IMR-90 (cell line): ENCODE results near the gene TMEFF1. TPM values are rescaled to one million over a fixed set of nuclear protein-coding genes. Genes with fewer than 3 reads are reported as not detected.

ENCODE experiments used
- ATAC-seq: fragments of 200-7000 bp; cut with Tn5 transposase; 2 replicates; pipeline ENCODE4 v1.9.1; 2020; ENCODE audit warnings: low read depth, mild to moderate bottlenecking, moderate library complexity
- BruUV-seq: library from RNA; stranded (reverse); fragments of 400-500 nt; replicated peaks from 2 replicates; lab custom pipeline; 2021; lab: Mats Ljungman, UMichigan
- CTCF ChIA-PET: fragments of 300-600 bp; formaldehyde crosslinking; extraction: SDS; loops from one replicate; lab custom pipeline; 2021; ENCODE audit warnings: antibody characterized with exemption; lab: Yijun Ruan, JAX
- POLR2A ChIA-PET: fragments of 300-600 bp; sonication (Branson Sonifier 250); formaldehyde crosslinking; loops from one replicate; lab custom pipeline; 2022; ENCODE audit warnings: antibody characterized with exemption; ENCODE audit not compliant: unreplicated experiment; lab: Charles Lee
- DNase-seq: peaks from one replicate; pipeline ENCODE4 v3.0.0; 2013
- H2AFZ ChIP-seq: replicated peaks from 2 replicates; pipeline ENCODE3; 2013; ENCODE audit warnings: low read length, mild to moderate bottlenecking; ENCODE audit not compliant: poor library complexity
- H2AK5ac ChIP-seq: 2 replicates; pipeline ENCODE4 v1.6.1; 2013; ENCODE audit warnings: low read depth, low read length, inconsistent platforms
- H2AK9ac ChIP-seq: replicated peaks from 2 replicates; pipeline ENCODE3; 2013; ENCODE audit warnings: mild to moderate bottlenecking, low read depth, low read length, moderate library complexity; ENCODE audit not compliant: poor library complexity
- H2BK120ac ChIP-seq: 2 replicates; pipeline ENCODE4 v1.6.1; 2013; ENCODE audit warnings: low read depth, low read length, inconsistent platforms
- H2BK15ac ChIP-seq: 3 replicates; pipeline ENCODE4 v1.6.1; 2013; ENCODE audit warnings: low read depth, low read length, inconsistent platforms
- H2BK20ac ChIP-seq: 2 replicates; pipeline ENCODE4 v1.6.1; 2013; ENCODE audit warnings: low read depth, mild to moderate bottlenecking, inconsistent platforms, low read length, moderate library complexity
- H2BK5ac ChIP-seq: 2 replicates; pipeline ENCODE4 v1.6.1; 2013; ENCODE audit warnings: mild to moderate bottlenecking, low read depth, low read length, inconsistent platforms; ENCODE audit not compliant: poor library complexity, severe bottlenecking
- H3K14ac ChIP-seq: replicated peaks from 2 replicates; pipeline ENCODE4 v1.6.1; 2013; ENCODE audit warnings: low read depth, low read length, inconsistent platforms
- H3K18ac ChIP-seq: 2 replicates; pipeline ENCODE4 v1.6.1; 2013; ENCODE audit warnings: low read depth, low read length, control low read depth
- H3K23ac ChIP-seq: 2 replicates; pipeline ENCODE4 v1.6.1; 2013; ENCODE audit warnings: low read depth, low read length, inconsistent platforms
- H3K27ac ChIP-seq: 2 replicates; pipeline ENCODE4 v1.5.1; 2013; ENCODE audit warnings: mild to moderate bottlenecking, control low read depth, low read length; ENCODE audit not compliant: insufficient read depth
- H3K27me3 ChIP-seq: 2 replicates; pipeline ENCODE4 v1.6.1; 2013; ENCODE audit warnings: low read length; ENCODE audit not compliant: control insufficient read depth, insufficient read depth
- H3K36me3 ChIP-seq: 2 replicates; pipeline ENCODE4 v1.6.1; 2013; ENCODE audit warnings: low read length, mixed read lengths; ENCODE audit not compliant: control insufficient read depth, insufficient read depth
- H3K4ac ChIP-seq: 2 replicates; pipeline ENCODE4 v1.6.1; 2013; ENCODE audit warnings: low read depth, low read length, inconsistent platforms
- H3K4me1 ChIP-seq: 2 replicates; pipeline ENCODE4 v1.6.1; 2013; ENCODE audit warnings: low read length, mixed read lengths; ENCODE audit not compliant: control insufficient read depth, insufficient read depth
- H3K4me2 ChIP-seq: 2 replicates; pipeline ENCODE4 v1.6.1; 2013; ENCODE audit warnings: low read depth, mild to moderate bottlenecking, control low read depth, low read length, moderate library complexity
- H3K4me3 ChIP-seq: 2 replicates; pipeline ENCODE4 v1.5.1; 2013; ENCODE audit warnings: low read depth, mild to moderate bottlenecking, control low read depth, low read length, moderate library complexity; ENCODE audit not compliant: insufficient read depth
- H3K56ac ChIP-seq: 2 replicates; pipeline ENCODE4 v1.6.1; 2013; ENCODE audit warnings: low read length, inconsistent platforms; ENCODE audit not compliant: insufficient read depth; ENCODE audit errors: extremely low read depth
- H3K79me1 ChIP-seq, 2 experiments: 2 replicates each; pipeline ENCODE4 v1.6.1; 2013; ENCODE audit warnings: low read length in 2 of 2, inconsistent platforms in 1 of 2, low read depth in 1 of 2
- H3K9ac ChIP-seq: 2 replicates; pipeline ENCODE4 v1.6.1; 2013; ENCODE audit warnings: low read depth, low read length, control low read depth
- H3K9me1 ChIP-seq: 2 replicates; pipeline ENCODE4 v1.6.1; 2013; ENCODE audit warnings: low read length, inconsistent platforms; ENCODE audit not compliant: insufficient read depth
- H3K9me3 ChIP-seq: 2 replicates; pipeline ENCODE4 v1.6.1; 2013; ENCODE audit warnings: low read length; ENCODE audit not compliant: control insufficient read depth, insufficient read depth
- H4K20me1 ChIP-seq: 2 replicates; pipeline ENCODE4 v1.6.1; 2013; ENCODE audit warnings: low read length, inconsistent platforms; ENCODE audit not compliant: insufficient read depth
- H4K5ac ChIP-seq: 2 replicates; pipeline ENCODE4 v1.6.1; 2013; ENCODE audit warnings: mild to moderate bottlenecking, low read depth, low read length, control low read depth
- H4K8ac ChIP-seq, 2 experiments: 2 replicates each; pipeline ENCODE4 v1.6.1; 2013; ENCODE audit warnings: low read depth in 2 of 2, low read length in 2 of 2, control low read depth in 1 of 2, inconsistent platforms in 1 of 2
- H4K91ac ChIP-seq: 2 replicates; pipeline ENCODE4 v1.6.1; 2013; ENCODE audit warnings: low read depth, low read length, inconsistent platforms; ENCODE audit not compliant: insufficient read depth
- CEBPB ChIP-seq: IDR thresholded peaks from 2 replicates; pipeline ENCODE4 v1.6.1; 2012; ENCODE audit warnings: low read depth, low read length, improper control_type of control experiment
- CTCF ChIP-seq: conservative IDR thresholded peaks from 2 replicates; pipeline ENCODE4 v1.5.1; 2012; ENCODE audit warnings: mild to moderate bottlenecking, low read depth, low read length, improper control_type of control experiment
- dilution Hi-C: fragments of 300-500 bp; cut with HindIII; formaldehyde crosslinking; loops from one replicate; pipeline ENCODE4 v1.14.3; 2018; ENCODE audit warnings: low sequenced_read_pairs; ENCODE audit not compliant: unreplicated experiment
- in situ Hi-C: fragments of 300-500 bp; cut with MboI; formaldehyde crosslinking; loops from 3 replicates; pipeline ENCODE4 v1.14.3; 2019; ENCODE audit warnings: low sequenced_read_pairs, inconsistent platforms, mixed read lengths
- intact Hi-C: fragments of 100-400 bp; cut with micrococcal nuclease; formaldehyde crosslinking; loops from 2 replicates; pipeline ENCODE4 v1.10.0; 2022
- polyA plus RNA-seq, 3 experiments: library from polyadenylated mRNA; depleted of rRNA; stranded (reverse); fragments of >200 nt; gene quantifications; 2 replicates each; pipeline ENCODE4 v1.2.3, GENCODE V29; 2012; ENCODE audit warnings: low replicate concordance in 1 of 3
- total RNA-seq: library from RNA; depleted of rRNA; stranded (reverse); fragments of >200 nt; gene quantifications from 2 replicates; pipeline ENCODE4 v1.2.3, GENCODE V29; 2012

Gene TMEFF1
- total and polyA plus RNA-seq, 2 of the 4 experiments (the other 2 are of a cell fraction) = 0.62 to 0.90 TPM

GRCh38 chr9:100455470-100455869, 17.5 kb upstream of the TMEFF1 start:
- Histone ChIP-seq H3K9me1 (peaks cover 18% of the 10 kb centered on the region; the same call in 1 of the 2 replicates), H3K36me3 (peaks cover 25% of the 10 kb centered on the region), H3K79me1 (peaks cover 31 to 61% of the 10 kb centered on the region in 2 experiments), H3K27ac (no peak overlapping the region), H4K8ac (no peak overlapping the region), H3K9ac (no peak overlapping the region), H2AFZ (no peak overlapping the region), H3K4me3 (no peak overlapping the region), H3K27me3 (no peaks in the 10 kb centered on the region), H3K9me3 (peaks cover 2% of the 10 kb centered on the region; the same call in 1 of the 2 replicates), H4K91ac (no peak overlapping the region), H2BK15ac (no peak overlapping the region), H3K56ac (no peak overlapping the region), H3K4me2 (no peak overlapping the region), H2AK9ac (peak overlapping the region; percentile 22), H2BK5ac (no peak overlapping the region), H3K23ac (no peak overlapping the region), H3K18ac (no peak overlapping the region), H2AK5ac (no peak overlapping the region), H3K14ac (peak overlapping the region; percentile 29; the same call in 1 of the 2 replicates), H2BK120ac (no peak overlapping the region), H3K4me1 (peaks cover 3% of the 10 kb centered on the region; the same call in 1 of the 2 replicates), H3K4ac (no peak overlapping the region), H2BK20ac (no peak overlapping the region), H4K20me1 (peaks cover 15% of the 10 kb centered on the region), H4K5ac (no peak overlapping the region)
- no TSS peak for BruUV-seq
- dilution Hi-C loops (no loop called here), intact Hi-C loops (no loop called here), in situ Hi-C loops (loop anchor here (10.0 kb wide), 1 partner anchor 129 kb away; no protein-coding TSS in a partner anchor)
- peak; percentile 73 for ATAC-seq
- POLR2A ChIA-PET = no interaction called here
- DNase-seq = peak; percentile 63
- CTCF ChIA-PET = no interaction called here
- no peak for TF ChIP-seq CTCF
- 0 out of 2 replicates have a peak, but pooled peaks have one; percentile 16 for TF ChIP-seq CEBPB
